Measurements from ENCODE around the gene SUN1. TPM values are rescaled to one million over a fixed set of nuclear protein-coding genes. Genes with fewer than 3 reads are reported as not detected.

The SUN1 gene
- total RNA-seq, 2 experiments from 2014 or later = 104 to 108 TPM

DNA sequence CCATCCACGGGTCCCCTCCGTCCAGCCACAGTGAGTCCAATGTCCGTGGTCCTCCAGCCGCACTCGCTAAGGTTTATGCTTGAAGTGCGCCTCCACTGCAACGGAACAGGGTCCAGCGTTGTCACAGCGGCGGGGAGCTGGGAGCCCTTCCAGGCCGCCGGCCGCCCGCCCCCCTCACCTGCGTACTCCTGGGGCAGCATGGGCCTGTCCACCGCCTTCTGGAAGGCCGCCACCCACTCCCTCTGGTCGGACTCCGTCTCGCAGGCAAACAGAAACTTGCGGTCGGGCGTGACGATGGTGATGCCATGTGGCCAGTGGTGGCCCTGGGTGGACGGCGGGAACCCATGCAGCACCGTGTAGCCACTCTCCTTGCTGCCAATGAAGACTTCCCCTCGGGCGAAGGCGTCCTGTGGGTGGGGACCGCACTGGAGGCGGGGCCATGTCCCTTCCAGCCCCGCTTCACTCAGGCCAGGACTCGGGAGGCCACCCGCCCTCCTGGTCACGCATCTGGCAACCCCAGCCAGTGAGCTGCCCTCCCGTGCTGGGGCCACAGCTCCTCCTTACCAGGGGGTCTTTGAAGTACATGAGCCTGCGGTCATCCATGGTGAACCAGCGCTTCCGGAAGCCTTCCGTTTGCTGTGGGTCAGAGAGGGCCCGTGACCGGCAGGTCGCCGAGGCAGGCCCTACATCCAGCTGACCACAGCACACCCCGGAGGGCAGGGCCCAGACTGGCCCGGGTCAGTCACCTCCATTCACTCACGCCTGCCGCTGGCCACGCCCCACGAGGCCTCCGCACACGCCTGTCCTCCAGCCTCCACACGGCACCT is 66.8 kb downstream of the SUN1 start:
- DNase-seq (no peak), ATAC-seq (ENCODE audit: poor library complexity) (no peak)
- ChIA-PET CTCF (no interaction called here), POLR2A (interaction anchor here (0.6 to 1.4 kb wide), 2 partner anchors 24 to 465 kb away, joined by 3 read pairs; no protein-coding TSS in a partner anchor)
- Histone ChIP-seq H3K4me3 (ENCODE audit: low read length) (no peak overlapping the region), H3K4me1 (ENCODE audit: insufficient read depth, low read length) (peaks cover 6% of the 10 kb centered on the region), H3K27ac (ENCODE audit: low read depth in 1 of 2, low read length in 2 of 2) (no peak overlapping the region), H3K27me3 (ENCODE audit: control insufficient read depth in 1 of 2, insufficient read depth in 2 of 2, low read length in 2 of 2) (no peaks in the 10 kb centered on the region), H3K36me3 (ENCODE audit: insufficient read depth, low read length) (peaks cover 36% of the 10 kb centered on the region), H3K9me3 (ENCODE audit: control insufficient read depth in 1 of 2, insufficient read depth in 1 of 2, low read length in 2 of 2) (no peaks in the 10 kb centered on the region)
- Mint-ChIP-seq H3K27ac (no peak overlapping the region), H3K4me3 (no peak overlapping the region), H3K36me3 (ENCODE audit: low read depth) (peaks cover 35% of the 10 kb centered on the region), H3K27me3 (peaks cover 9% of the 10 kb centered on the region), H3K4me1 (ENCODE audit: low read depth) (no peaks in the 10 kb centered on the region), H3K9me3 (no peaks in the 10 kb centered on the region)
- TF ChIP-seq, protein P1, sequence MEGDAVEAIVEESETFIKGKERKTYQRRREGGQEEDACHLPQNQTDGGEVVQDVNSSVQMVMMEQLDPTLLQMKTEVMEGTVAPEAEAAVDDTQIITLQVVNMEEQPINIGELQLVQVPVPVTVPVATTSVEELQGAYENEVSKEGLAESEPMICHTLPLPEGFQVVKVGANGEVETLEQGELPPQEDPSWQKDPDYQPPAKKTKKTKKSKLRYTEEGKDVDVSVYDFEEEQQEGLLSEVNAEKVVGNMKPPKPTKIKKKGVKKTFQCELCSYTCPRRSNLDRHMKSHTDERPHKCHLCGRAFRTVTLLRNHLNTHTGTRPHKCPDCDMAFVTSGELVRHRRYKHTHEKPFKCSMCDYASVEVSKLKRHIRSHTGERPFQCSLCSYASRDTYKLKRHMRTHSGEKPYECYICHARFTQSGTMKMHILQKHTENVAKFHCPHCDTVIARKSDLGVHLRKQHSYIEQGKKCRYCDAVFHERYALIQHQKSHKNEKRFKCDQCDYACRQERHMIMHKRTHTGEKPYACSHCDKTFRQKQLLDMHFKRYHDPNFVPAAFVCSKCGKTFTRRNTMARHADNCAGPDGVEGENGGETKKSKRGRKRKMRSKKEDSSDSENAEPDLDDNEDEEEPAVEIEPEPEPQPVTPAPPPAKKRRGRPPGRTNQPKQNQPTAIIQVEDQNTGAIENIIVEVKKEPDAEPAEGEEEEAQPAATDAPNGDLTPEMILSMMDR (IDR thresholded peaks at IDR 0.05) = no peak
- intact Hi-C loops (cut with DNase I, micrococcal nuclease) = no loop called here

DNA sequence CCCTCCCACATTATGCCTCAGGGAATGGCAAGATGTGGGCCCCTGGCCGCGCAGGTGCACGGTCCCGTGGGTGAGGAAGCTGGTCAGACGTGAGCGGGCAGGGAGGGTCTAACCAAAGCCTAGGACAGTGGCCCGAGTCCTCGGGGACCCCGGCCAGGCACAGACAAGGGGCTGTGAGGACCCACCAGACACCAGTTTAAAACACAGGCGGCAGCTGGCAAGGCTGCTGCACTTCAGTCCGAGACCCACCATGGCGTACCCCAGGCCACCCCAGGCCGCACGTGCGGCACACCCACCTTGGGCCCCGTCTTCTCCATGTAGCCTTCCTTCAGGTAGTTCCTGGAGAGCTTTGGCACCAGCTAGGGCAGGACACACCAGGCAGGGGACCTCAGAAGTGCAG is 67.5 kb downstream of the SUN1 start:
- Mint-ChIP-seq H3K27ac (no peak overlapping the region), H3K9me3 (no peaks in the 10 kb centered on the region), H3K36me3 (ENCODE audit: low read depth) (peaks cover 28% of the 10 kb centered on the region), H3K27me3 (peaks cover 9% of the 10 kb centered on the region), H3K4me1 (ENCODE audit: low read depth) (no peaks in the 10 kb centered on the region), H3K4me3 (no peak overlapping the region)
- Histone ChIP-seq H3K4me3 (ENCODE audit: low read length) (no peak overlapping the region), H3K9me3 (ENCODE audit: control insufficient read depth in 1 of 2, insufficient read depth in 1 of 2, low read length in 2 of 2) (no peaks in the 10 kb centered on the region), H3K27ac (ENCODE audit: low read depth in 1 of 2, low read length in 2 of 2) (no peak overlapping the region), H3K27me3 (ENCODE audit: control insufficient read depth in 1 of 2, insufficient read depth in 2 of 2, low read length in 2 of 2) (no peaks in the 10 kb centered on the region), H3K36me3 (ENCODE audit: insufficient read depth, low read length) (peaks cover 29% of the 10 kb centered on the region), H3K4me1 (ENCODE audit: insufficient read depth, low read length) (peaks cover 6% of the 10 kb centered on the region)
- intact Hi-C loops (cut with DNase I, micrococcal nuclease) = no loop called here
- CTCF ChIA-PET = no interaction called here
- POLR2A ChIA-PET = interaction anchor here (0.6 kb wide), 1 partner anchor 466 kb away, joined by 3 read pairs; no protein-coding TSS in a partner anchor
- no peak for DNase-seq
- TF ChIP-seq, protein P1 (IDR thresholded peaks at IDR 0.05) = no peak
- ATAC-seq (ENCODE audit: poor library complexity) = no peak

DNA sequence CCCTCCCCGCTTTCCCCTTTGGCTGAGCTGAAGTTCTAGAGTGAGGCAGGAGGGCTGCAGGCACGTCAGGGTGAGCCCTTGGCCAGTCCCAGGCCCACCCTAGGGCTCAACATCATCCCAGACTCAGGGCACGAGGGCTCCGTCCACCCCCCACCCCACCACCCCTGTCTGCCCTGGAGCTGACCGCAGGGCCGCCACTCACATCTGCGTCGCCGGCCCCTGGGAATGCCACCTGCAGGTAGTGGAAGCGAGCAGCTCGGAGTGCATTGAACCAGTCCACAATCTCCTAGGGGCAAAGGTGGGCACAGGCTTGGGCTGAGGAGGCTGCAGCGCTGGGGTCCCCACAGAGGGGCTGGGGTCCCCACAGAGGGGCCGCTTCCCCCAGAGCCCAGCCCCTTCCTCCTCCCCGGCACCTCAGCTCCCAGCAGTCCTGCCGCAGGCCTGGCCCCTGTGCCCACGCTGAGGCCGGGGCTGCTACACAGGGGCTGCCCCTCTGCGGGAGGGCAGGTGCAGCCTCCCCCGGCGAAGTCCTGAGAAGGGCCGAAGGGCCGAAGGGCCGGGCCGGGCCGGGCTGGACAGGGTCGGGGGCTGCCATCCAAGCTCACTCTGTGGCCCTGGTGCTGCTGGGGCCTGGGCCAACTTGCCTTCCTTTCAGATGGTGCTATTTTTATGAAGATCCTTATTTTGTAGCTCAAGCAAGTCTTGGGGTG is 68.2 kb downstream of the SUN1 start:
- no peak overlapping the region for H3K27ac ChIP-seq (ENCODE audit: low read depth in 1 of 2, low read length in 2 of 2)
- CTCF ChIA-PET = no interaction called here
- Mint-ChIP-seq H3K27me3 (peaks cover 9% of the 10 kb centered on the region), H3K27ac (no peak overlapping the region), H3K36me3 (ENCODE audit: low read depth) (peaks cover 23% of the 10 kb centered on the region), H3K4me1 (ENCODE audit: low read depth) (no peaks in the 10 kb centered on the region), H3K4me3 (no peak overlapping the region), H3K9me3 (no peaks in the 10 kb centered on the region)
- H3K9me3 ChIP-seq (ENCODE audit: control insufficient read depth in 1 of 2, insufficient read depth in 1 of 2, low read length in 2 of 2) = no peaks in the 10 kb centered on the region
- peaks cover 23% of the 10 kb centered on the region for H3K36me3 ChIP-seq (ENCODE audit: insufficient read depth, low read length)
- H3K4me3 ChIP-seq (ENCODE audit: low read length) = no peak overlapping the region
- H3K27me3 ChIP-seq (ENCODE audit: control insufficient read depth in 1 of 2, insufficient read depth in 2 of 2, low read length in 2 of 2) = no peaks in the 10 kb centered on the region
- TF ChIP-seq, protein P1 (IDR thresholded peaks at IDR 0.05) = no peak
- no peak for DNase-seq
- ATAC-seq (ENCODE audit: poor library complexity) = no peak
- H3K4me1 ChIP-seq (ENCODE audit: insufficient read depth, low read length) = peaks cover 6% of the 10 kb centered on the region
- POLR2A ChIA-PET = no interaction called here
- intact Hi-C loops (cut with DNase I, micrococcal nuclease) = no loop called here
